Left ventricle myocardium inferior (tissue), 1 donor: ENCODE data around the gene SENP1. TPM values are rescaled to one million over a fixed set of nuclear protein-coding genes. Genes with fewer than 3 reads are reported as not detected.

Experiments used
- DNase-seq: peaks from one replicate; pipeline ENCODE4 v3.0.0-alpha.2; 2020
- H3K27ac ChIP-seq: fragments of 200-600 bp; replicated peaks from 2 replicates; pipeline ENCODE4 v1.8.0; 2021
- H3K27me3 ChIP-seq: fragments of 200-600 bp; 2 replicates; pipeline ENCODE4 v1.8.0; 2021; ENCODE audit warnings: low read depth
- H3K36me3 ChIP-seq: fragments of 200-600 bp; 2 replicates; pipeline ENCODE4 v1.8.0; 2021
- H3K4me1 ChIP-seq: fragments of 200-600 bp; 2 replicates; pipeline ENCODE4 v1.8.0; 2021
- H3K4me3 ChIP-seq: fragments of 200-600 bp; 2 replicates; pipeline ENCODE4 v1.8.0; 2021; ENCODE audit warnings: mild to moderate bottlenecking, moderate library complexity
- H3K9me3 ChIP-seq: fragments of 200-600 bp; replicated peaks from 2 replicates; pipeline ENCODE4 v1.8.0; 2021
- CTCF ChIP-seq: fragments of 200-600 bp; IDR thresholded peaks from 2 replicates; pipeline ENCODE4 v1.8.0; 2021; ENCODE audit warnings: antibody characterized with exemption, mild to moderate bottlenecking, borderline replicate concordance
- intact Hi-C: fragments of 100-400 bp; cut with micrococcal nuclease; formaldehyde crosslinking; loops from one replicate; pipeline ENCODE4 v1.11.0; 2022
- total RNA-seq: library from RNA; stranded (reverse); fragmentation: NEBNext Ultra II Directional; extraction: Animal tissue kit (Norgen Biotek cat#: 25700); gene quantifications from one replicate; pipeline ENCODE4 v1.2.1, GENCODE V29; 2021
- donor health status: DM: no; HTN: yes; CAD: no; lungs with severe emphysema.

Gene SENP1
- total RNA-seq, 1 donor from 2014 or later, result 5.3 TPM

- H3K4me1 ChIP-seq, result peaks cover 12% of the 10 kb centered on the region
- H3K9me3 ChIP-seq, result no peaks in the 10 kb centered on the region
- no peaks in the 10 kb centered on the region for H3K27me3 ChIP-seq
- intact Hi-C loops, result no loop called here
- no peak for DNase-seq
- H3K4me3 ChIP-seq, result no peak overlapping the region
- H3K27ac ChIP-seq, result no peak overlapping the region
- H3K36me3 ChIP-seq, result peaks cover 53% of the 10 kb centered on the region
- no peak for TF ChIP-seq CTCF
Measured at GRCh38 chr12:48050174-48050573, 55.7 kb downstream of the SENP1 start.

GRCh38 chr12:48045965-48046518 is 59.8 kb downstream of the SENP1 start:
- Histone ChIP-seq H3K4me3 (no peak overlapping the region), H3K36me3 (peaks cover 66% of the 10 kb centered on the region), H3K4me1 (no peaks in the 10 kb centered on the region), H3K9me3 (no peaks in the 10 kb centered on the region), H3K27ac (no peak overlapping the region), H3K27me3 (no peaks in the 10 kb centered on the region)
- intact Hi-C loops, result no loop called here
- TF ChIP-seq CTCF, result no peak
- no peak for DNase-seq

GRCh38 chr12:48045061-48045846 is 60.6 kb downstream of the SENP1 start:
- Histone ChIP-seq H3K4me1 (no peaks in the 10 kb centered on the region), H3K36me3 (peaks cover 65% of the 10 kb centered on the region), H3K9me3 (no peaks in the 10 kb centered on the region), H3K27me3 (no peaks in the 10 kb centered on the region), H3K4me3 (no peak overlapping the region), H3K27ac (no peak overlapping the region)
- intact Hi-C loops, result no loop called here
- TF ChIP-seq CTCF, result no peak
- no peak for DNase-seq

- Histone ChIP-seq H3K27me3 (no peaks in the 10 kb centered on the region), H3K9me3 (no peaks in the 10 kb centered on the region), H3K27ac (no peak overlapping the region), H3K36me3 (peaks cover 56% of the 10 kb centered on the region), H3K4me3 (no peak overlapping the region), H3K4me1 (no peaks in the 10 kb centered on the region)
- intact Hi-C loops, result no loop called here
- no peak for TF ChIP-seq CTCF
- no peak for DNase-seq
Measured at GRCh38 chr12:48044396-48044795, 61.5 kb downstream of the SENP1 start.

- no peak for DNase-seq
- Histone ChIP-seq H3K36me3 (peaks cover 50% of the 10 kb centered on the region), H3K9me3 (no peaks in the 10 kb centered on the region), H3K4me3 (no peak overlapping the region), H3K27me3 (no peaks in the 10 kb centered on the region), H3K27ac (no peak overlapping the region), H3K4me1 (no peaks in the 10 kb centered on the region)
- intact Hi-C loops, result no loop called here
- TF ChIP-seq CTCF, result no peak
Measured at GRCh38 chr12:48043771-48044170, 62.1 kb downstream of the SENP1 start.
